HepG2 (cell line): ENCODE measurements around the gene FAM24A. TPM values are rescaled to one million over a fixed set of nuclear protein-coding genes. Genes with fewer than 3 reads are reported as not detected.

Experiments used
- EEA1 ChIP-seq: sonication (generic); formaldehyde crosslinking; IDR thresholded peaks from 2 replicates; pipeline ENCODE4 v1.5.1; 2020; ENCODE audit warnings: mild to moderate bottlenecking, missing genetic modification reagents, borderline replicate concordance
- HNF4G ChIP-seq, 2 experiments: sonication (generic) in 1 of 2; formaldehyde crosslinking in 1 of 2; IDR thresholded peaks; 2 replicates each; pipeline versions ENCODE4 v1.4.0 to v1.6.1; 2011 to 2020; ENCODE audit warnings: borderline replicate concordance in 2 of 2, low read depth in 2 of 2, mild to moderate bottlenecking in 2 of 2, low read length in 1 of 2, missing genetic modification reagents in 1 of 2, moderate library complexity in 1 of 2
- KLF16 ChIP-seq, 2 experiments: sonication (generic) in 1 of 2; formaldehyde crosslinking in 1 of 2; IDR thresholded peaks; 2 replicates each; pipeline versions ENCODE4 v1.6.1 to v1.8.0; 2016 to 2023; ENCODE audit warnings: missing genetic modification reagents in 2 of 2, missing compliant biosample characterization in 1 of 2
- SP140L ChIP-seq: sonication (generic); formaldehyde crosslinking; IDR thresholded peaks from 2 replicates; pipeline ENCODE4 v1.4.0; 2020; ENCODE audit warnings: missing genetic modification reagents, borderline replicate concordance
- THAP11 ChIP-seq: IDR thresholded peaks from 2 replicates; pipeline ENCODE4 v1.6.1; 2016; ENCODE audit warnings: missing biosample characterization, missing genetic modification reagents
- ZMYM4 ChIP-seq: sonication (generic); formaldehyde crosslinking; IDR thresholded peaks from 2 replicates; pipeline ENCODE4 v1.8.1; 2023; ENCODE audit warnings: mild to moderate bottlenecking, missing genetic modification reagents
- ZNF317 ChIP-seq: sonication (generic); formaldehyde crosslinking; IDR thresholded peaks from 2 replicates; pipeline ENCODE4 v1.5.0; 2020; ENCODE audit warnings: mild to moderate bottlenecking, missing genetic modification reagents
- ZNF350 ChIP-seq: sonication (generic); formaldehyde crosslinking; IDR thresholded peaks from 2 replicates; pipeline ENCODE4 v1.4.0; 2020; ENCODE audit warnings: mild to moderate bottlenecking, low read depth, missing genetic modification reagents, borderline replicate concordance
- ZNF543 ChIP-seq: sonication (generic); formaldehyde crosslinking; IDR thresholded peaks from 2 replicates; pipeline ENCODE4 v1.4.0; 2020; ENCODE audit warnings: mild to moderate bottlenecking, missing genetic modification reagents
- polyA plus RNA-seq, 8 experiments: library from polyadenylated mRNA; depleted of rRNA in 3 of 8; stranded (reverse) in 7 of 8; unstranded in 1 of 8; fragments of >200 nt; fragmentation: Illumina TruSeq in 4 of 8; extraction: Trizol in 4 of 8; gene quantifications; 2 replicates each; pipeline versions ENCODE4 v1.2.1 to v1.2.3, GENCODE V29; 2011 to 2016; ENCODE audit warnings: low read depth in 4 of 8, missing spikeins in 1 of 8, mixed read lengths in 1 of 8; ENCODE audit not compliant: insufficient read depth in 1 of 8
- total RNA-seq, 5 experiments: library from RNA; depleted of rRNA; stranded (reverse); fragments of >200 nt; fragmentation: Illumina TruSeq; extraction: Trizol; gene quantifications; 2 replicates each; pipeline ENCODE4 v1.2.3, GENCODE V29; 2016; ENCODE audit warnings: low read depth in 1 of 5
- TF ChIP-seq, protein P1 (sequence below): sonication (generic); formaldehyde crosslinking; IDR thresholded peaks from 2 replicates; pipeline ENCODE4 v1.5.1; 2020; ENCODE audit warnings: missing genetic modification reagents, mild to moderate bottlenecking, borderline replicate concordance
- TF ChIP-seq, protein P2 (sequence below): sonication (generic); formaldehyde crosslinking; IDR thresholded peaks from 2 replicates; pipeline ENCODE4 v1.4.0; 2020; ENCODE audit warnings: missing genetic modification reagents, borderline replicate concordance

The FAM24A gene
- total and polyA plus RNA-seq, 2 of the 13 experiments (the other 11 are each of a cell fraction or from before 2014, with no cell fraction given), result not detected

DNA sequence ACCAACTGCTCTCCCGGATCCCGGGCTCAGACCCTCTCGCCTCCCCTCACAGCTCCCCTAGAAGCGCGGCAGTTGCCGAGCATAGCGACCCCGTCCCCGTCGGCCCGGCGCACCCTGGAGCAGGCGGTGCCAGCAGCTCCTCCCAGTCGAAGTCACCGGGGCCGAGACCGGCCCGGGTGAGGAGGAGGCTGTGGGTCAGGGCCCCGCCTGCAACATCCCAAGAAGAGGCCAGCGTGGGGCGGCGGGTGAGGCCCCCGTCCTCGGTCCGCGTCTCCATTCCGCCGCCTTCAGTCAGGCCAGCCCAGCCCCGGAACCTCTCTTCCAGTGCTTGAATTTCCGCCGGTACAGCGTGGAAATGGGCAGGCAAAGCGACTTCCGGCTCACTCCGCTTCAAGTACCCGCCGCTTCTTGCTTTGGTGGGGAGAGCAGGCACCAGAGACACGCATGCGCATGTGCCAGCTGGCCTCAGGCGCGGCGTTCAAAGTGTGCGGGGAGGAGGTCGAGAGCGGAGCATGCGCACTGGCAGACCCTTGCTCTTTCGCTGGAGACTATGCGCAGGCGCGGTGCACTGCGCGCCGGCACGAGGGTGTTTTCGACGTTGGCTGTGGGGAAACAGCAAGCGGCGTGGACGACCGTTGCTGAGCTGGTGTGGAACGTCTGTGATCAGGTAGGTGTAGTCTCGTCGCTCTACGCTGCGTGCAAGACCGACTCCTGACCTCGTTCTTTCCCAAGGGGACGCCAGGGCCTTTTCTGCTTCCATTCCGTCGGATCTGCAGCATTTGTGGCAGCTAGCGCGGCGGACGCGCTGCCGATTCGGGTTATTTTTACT lies 43.7 kb downstream of the FAM24A start, which contains the start of gene C10orf88 (continued):
- TF ChIP-seq KLF16 (CRISPR knock-in tag; IDR thresholded peaks at IDR 0.05) (peak; percentile 27 to 96; a peak in 3 of 4 replicates), HNF4G (IDR thresholded peaks at IDR 0.05; ENCODE audit: borderline replicate concordance, low read depth, low read length) (no peak), HNF4G (CRISPR knock-in tag; IDR thresholded peaks at IDR 0.05; ENCODE audit: borderline replicate concordance, low read depth) (no peak), ZNF317 (peak; percentile 88), EEA1 (CRISPR knock-in tag) (no peak; the same call in 1 of the 2 replicates), ZNF350 (CRISPR knock-in tag) (peak; percentile 91), ZNF543 (CRISPR knock-in tag) (peak; percentile 95), THAP11 (CRISPR knock-in tag) (peak; percentile 95), SP140L (CRISPR knock-in tag) (peak; percentile 78; the same call in 1 of the 2 replicates), ZMYM4 (CRISPR knock-in tag) (peak; percentile 99)
- TF ChIP-seq, protein P1, sequence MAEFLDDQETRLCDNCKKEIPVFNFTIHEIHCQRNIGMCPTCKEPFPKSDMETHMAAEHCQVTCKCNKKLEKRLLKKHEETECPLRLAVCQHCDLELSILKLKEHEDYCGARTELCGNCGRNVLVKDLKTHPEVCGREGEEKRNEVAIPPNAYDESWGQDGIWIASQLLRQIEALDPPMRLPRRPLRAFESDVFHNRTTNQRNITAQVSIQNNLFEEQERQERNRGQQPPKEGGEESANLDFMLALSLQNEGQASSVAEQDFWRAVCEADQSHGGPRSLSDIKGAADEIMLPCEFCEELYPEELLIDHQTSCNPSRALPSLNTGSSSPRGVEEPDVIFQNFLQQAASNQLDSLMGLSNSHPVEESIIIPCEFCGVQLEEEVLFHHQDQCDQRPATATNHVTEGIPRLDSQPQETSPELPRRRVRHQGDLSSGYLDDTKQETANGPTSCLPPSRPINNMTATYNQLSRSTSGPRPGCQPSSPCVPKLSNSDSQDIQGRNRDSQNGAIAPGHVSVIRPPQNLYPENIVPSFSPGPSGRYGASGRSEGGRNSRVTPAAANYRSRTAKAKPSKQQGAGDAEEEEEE (CRISPR knock-in tag), result no peak
- TF ChIP-seq, protein P2, sequence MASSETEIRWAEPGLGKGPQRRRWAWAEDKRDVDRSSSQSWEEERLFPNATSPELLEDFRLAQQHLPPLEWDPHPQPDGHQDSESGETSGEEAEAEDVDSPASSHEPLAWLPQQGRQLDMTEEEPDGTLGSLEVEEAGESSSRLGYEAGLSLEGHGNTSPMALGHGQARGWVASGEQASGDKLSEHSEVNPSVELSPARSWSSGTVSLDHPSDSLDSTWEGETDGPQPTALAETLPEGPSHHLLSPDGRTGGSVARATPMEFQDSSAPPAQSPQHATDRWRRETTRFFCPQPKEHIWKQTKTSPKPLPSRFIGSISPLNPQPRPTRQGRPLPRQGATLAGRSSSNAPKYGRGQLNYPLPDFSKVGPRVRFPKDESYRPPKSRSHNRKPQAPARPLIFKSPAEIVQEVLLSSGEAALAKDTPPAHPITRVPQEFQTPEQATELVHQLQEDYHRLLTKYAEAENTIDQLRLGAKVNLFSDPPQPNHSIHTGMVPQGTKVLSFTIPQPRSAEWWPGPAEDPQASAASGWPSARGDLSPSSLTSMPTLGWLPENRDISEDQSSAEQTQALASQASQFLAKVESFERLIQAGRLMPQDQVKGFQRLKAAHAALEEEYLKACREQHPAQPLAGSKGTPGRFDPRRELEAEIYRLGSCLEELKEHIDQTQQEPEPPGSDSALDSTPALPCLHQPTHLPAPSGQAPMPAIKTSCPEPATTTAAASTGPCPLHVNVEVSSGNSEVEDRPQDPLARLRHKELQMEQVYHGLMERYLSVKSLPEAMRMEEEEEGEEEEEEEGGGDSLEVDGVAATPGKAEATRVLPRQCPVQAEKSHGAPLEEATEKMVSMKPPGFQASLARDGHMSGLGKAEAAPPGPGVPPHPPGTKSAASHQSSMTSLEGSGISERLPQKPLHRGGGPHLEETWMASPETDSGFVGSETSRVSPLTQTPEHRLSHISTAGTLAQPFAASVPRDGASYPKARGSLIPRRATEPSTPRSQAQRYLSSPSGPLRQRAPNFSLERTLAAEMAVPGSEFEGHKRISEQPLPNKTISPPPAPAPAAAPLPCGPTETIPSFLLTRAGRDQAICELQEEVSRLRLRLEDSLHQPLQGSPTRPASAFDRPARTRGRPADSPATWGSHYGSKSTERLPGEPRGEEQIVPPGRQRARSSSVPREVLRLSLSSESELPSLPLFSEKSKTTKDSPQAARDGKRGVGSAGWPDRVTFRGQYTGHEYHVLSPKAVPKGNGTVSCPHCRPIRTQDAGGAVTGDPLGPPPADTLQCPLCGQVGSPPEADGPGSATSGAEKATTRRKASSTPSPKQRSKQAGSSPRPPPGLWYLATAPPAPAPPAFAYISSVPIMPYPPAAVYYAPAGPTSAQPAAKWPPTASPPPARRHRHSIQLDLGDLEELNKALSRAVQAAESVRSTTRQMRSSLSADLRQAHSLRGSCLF (CRISPR knock-in tag), result peak; percentile 80; the same call in 1 of the 2 replicates
